Measurements from ENCODE around the gene MZB1. TPM values are rescaled to one million over a fixed set of nuclear protein-coding genes. Genes with fewer than 3 reads are reported as not detected.
"Not testable (repeated sequence)": the region's sequence is repeated elsewhere in the genome, so short reads cannot be mapped to it uniquely, and the experiment has no call there.

The MZB1 gene
- total RNA-seq, 1 donor from 2014 or later = 0.71 TPM

DNA sequence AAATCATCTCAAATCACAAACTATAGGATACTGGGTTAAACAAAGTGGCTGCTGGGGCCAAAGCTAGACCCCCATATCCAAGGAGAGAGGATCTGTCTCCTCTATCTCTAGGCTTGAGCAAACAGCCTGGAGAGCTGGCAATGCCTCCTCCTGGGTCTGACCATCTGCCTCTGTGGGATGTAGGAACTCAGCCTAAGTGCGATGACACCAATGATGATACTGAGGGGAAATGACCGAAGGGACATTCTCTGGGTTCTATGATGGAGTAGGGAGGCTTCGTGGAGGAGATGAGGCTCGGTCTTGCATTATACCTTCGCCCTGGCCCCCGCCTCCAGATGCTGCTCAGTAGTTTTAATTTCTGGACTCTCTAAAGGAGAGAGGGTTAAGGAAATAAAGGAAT, 23.4 kb upstream of the MZB1 start:
- intact Hi-C loops (cut with DNase I) = no loop called here
- no peak for ATAC-seq

DNA sequence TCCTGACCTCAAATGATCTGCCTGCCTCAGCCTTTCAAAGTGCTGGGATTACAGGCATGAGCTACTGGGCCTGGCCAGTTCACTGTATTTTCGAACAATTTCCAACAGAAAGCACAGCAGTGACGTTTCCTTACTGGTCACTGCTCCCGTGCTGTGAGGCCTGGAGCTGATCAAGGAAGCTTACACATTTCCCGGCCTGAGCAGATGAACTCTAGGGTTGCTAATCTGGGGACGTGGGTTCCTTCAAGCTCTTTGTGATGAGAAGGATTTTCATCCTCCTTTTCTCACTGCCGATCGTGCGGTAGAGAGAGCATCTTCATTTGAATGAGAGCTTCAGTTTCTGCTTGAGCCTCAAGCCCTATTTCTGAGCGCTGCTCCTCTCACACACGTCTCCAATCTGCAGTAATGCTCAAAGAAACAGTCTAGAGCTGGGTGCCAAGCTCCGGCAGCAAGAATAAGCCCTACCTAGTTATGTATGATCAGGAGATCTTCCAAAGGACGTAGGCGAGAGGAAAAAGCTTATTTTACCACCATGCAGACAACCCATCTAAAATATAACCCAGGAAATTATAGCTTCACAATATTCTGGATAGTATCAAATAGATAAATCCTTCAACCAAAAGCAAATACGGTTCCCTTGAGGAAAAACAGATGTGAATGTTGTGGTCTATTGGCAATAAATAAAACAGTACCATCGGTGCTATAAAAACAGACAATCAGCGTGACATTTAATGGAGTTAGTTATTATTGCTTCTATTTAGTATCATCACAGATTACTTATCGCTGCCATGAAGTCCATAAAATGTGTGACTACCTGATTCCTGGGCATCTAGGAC, 21.5 kb upstream of the MZB1 start:
- DNase-seq (ENCODE audit: low spot score) (no peak), ATAC-seq (no peak)
- intact Hi-C loops (cut with DNase I) = no loop called here

More for the DNA sequence above, 23.4 kb upstream of the MZB1 start:
- no peak for DNase-seq (ENCODE audit: low spot score)

GRCh38 chr5:139410121-139410992, 20.6 kb upstream of the MZB1 start:
- intact Hi-C loops (cut with DNase I) = no loop called here
- DNase-seq (ENCODE audit: low spot score) (no peak), ATAC-seq (no peak)

DNA sequence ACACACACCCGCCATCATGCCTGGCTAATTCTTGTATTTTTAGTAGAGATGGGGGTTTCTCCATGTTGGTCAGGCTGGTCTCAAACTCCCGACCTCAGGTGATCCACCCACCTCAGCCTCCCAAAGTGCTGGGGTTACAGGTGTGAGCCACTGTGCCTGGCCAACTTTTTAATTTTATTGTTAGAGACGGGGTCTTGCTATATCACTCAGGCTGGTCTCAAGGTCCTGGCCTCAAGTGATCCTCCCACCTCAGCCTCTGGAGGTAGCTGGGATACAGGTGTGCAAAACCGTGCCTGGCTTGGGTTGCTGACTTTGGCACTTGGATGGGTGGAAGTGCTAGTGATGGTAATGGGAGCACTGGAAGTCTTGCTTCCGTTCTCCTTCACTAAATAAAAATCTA, 19.4 kb upstream of the MZB1 start:
- DNase-seq (ENCODE audit: low spot score); intact Hi-C loops (cut with DNase I); ATAC-seq: not testable (repeated sequence)

DNA sequence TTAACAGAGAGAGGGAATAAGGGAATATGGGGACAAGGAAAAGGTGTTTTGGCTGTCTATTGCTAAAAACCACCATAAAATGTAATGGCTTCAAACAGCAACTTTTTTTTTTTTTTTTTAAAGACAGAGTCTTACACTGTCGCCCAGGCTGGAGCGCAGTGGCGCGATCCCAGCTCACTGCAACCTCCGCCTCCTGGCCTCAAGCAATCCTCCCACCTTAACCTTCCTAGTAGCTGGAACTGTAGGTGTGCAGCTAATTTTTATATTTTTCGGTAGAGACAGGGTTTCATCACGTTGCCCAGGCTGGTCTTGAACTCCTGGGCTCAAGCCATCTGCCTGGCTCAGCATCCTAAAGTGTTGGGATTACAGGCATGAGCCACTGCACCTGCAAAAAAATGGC, 18.5 kb upstream of the MZB1 start:
- no peak for ATAC-seq
- DNase-seq (ENCODE audit: low spot score) = no peak
- intact Hi-C loops (cut with DNase I) = no loop called here

DNA sequence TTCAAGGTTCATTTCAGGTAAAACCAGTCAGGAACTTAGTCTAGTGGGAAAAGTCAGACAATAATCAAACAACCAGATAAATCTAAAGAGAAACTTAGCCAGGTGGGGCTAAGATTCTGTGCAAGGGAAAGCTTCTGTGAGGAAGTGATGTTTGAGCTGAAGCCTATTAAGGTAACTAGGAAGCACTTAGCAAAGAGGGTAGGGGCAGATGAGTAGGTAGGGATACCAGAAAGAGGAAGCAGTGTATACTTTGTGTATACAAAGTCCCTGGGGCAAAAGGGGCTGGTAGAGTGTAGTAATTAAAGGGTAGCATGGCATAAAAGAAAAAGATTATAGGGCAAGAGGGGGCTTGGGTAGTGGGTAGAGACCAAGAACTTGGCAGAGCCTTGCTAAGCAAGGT, 17.8 kb upstream of the MZB1 start:
- intact Hi-C loops (cut with DNase I) = no loop called here
- ATAC-seq = no peak
- DNase-seq (ENCODE audit: low spot score) = no peak

DNA sequence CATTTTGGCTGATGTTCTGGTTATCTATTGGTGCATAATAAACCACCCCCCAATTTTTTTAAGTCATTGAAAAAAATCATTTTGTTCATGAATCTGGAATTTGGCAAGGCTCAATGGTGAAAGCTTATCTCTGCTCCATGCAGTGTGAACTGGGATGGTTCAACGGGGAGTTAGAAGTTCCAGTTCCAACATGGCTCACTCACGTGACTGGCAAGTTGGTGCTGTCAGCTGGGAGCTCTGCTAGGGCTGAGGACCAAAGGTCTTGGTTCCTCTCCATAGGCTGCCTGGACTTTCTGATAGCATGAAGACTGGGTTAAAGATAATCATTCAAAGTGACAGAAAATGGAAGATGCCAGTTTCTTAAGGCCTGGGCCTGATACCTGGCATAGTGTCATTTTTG, 17.2 kb upstream of the MZB1 start:
- DNase-seq (ENCODE audit: low spot score) (peak; percentile 0), ATAC-seq (no peak)
- intact Hi-C loops (cut with DNase I) = no loop called here

GRCh38 chr5:139404484-139404840, 14.7 kb upstream of the MZB1 start:
- no peak for DNase-seq (ENCODE audit: low spot score)
- ATAC-seq = no peak
- intact Hi-C loops (cut with DNase I) = no loop called here

DNA sequence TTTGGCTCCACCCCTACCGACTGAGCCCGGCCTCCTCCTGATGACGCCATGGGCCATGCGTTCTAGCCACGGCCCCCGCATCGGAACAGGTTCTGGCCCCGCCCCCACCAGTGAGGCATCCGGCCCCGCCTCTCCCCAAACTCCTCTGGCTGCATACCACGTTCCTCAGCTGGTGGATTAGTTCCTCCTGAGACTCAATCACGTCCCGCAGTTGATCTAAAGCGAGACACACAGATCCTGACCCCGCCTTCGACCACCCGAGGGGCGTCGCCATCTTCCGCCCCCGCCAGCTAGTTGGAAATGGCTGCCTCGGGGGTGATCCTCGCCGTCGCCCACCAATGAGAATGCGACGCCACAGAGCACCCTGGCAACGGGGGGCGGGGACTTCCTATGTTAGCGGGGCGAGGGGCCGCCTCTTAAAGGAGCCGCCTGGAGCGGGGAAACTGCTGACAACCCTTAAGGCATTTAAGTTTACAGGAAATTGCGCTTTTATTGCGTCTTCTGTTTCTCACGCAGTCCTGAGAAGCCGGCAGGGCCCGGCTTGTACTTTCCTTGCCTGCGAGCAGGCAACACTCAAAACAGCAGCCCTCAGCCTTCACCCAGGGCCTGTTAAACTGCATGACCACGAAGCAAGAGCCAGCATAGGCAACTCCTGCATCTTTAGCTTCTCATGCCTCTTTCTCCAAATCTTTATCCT, 14.2 kb upstream of the MZB1 start, which contains the start of gene SPATA24:
SPATA24 (minus strand) TSS at position 303 of the 697 bp plus-strand sequence; CDS start at position 274, 29 bp downstream.
- intact Hi-C loops (cut with DNase I) = no loop called here
- ATAC-seq = peak; percentile 98

GRCh38 chr5:139403418-139403786, 13.7 kb upstream of the MZB1 start:
- DNase-seq (ENCODE audit: low spot score) (no peak), ATAC-seq (no peak)
- intact Hi-C loops (cut with DNase I) = no loop called here

More for the DNA sequence above, 14.2 kb upstream of the MZB1 start, which contains the start of gene SPATA24:
- DNase-seq (ENCODE audit: low spot score) = peak; percentile 99

GRCh38 chr5:139402561-139403158, 12.9 kb upstream of the MZB1 start:
- no peak for ATAC-seq
- DNase-seq (ENCODE audit: low spot score) = no peak
- intact Hi-C loops (cut with DNase I) = no loop called here

GRCh38 chr5:139401546-139401945, 11.8 kb upstream of the MZB1 start:
- ATAC-seq (no peak), DNase-seq (ENCODE audit: low spot score) (no peak)
- intact Hi-C loops (cut with DNase I) = no loop called here

DNA sequence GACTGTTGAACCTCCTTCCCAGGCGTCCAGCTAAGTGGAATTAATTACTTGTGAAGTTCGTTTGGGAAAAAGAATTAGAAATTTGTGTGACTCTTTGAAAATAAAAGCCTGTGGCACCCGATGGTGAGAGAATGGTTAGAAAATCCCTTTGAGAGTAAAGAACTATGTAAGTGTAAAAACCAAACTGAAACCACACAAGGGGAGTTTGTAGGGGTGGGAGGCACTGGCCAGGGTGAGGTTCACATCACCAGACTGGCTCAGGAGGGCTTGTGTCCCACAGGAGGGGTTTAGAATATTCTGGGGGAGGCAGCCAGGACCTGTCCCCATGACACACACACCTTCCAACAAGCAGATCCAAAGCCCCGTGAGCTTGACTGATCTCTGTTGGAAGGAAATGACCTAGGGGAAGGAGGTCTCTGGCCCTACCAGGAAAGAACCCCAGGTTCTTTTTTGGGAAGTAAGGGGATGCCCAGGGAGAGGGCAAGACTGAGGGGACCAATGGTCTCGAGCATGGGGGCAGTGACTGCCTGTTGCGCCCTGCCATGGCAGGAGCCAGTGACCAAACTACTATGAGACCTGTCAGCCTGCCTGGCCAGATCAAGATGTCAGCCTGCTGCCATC, 9.9 kb upstream of the MZB1 start:
- DNase-seq (ENCODE audit: low spot score) (no peak), ATAC-seq (no peak)
- intact Hi-C loops (cut with DNase I) = no loop called here

DNA sequence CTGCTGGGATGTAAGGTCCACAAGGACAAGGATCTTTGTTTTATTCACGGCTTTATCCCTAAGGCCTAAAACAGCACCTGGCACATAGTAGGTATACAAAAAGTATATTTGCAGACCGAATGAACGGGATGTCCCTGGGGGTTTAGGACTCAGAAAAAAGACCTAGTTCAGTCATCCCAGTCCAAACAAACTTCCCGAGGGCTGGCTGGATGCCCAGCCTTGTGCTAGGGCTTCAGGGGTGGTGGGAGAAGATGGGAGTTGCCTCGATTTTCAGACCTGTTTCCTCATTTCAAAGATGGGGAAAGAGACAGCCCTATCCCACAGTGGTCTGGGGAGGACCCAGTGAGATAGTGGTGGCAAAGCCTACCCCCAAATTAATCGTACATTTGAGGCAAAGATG, 8.2 kb upstream of the MZB1 start:
- ATAC-seq (no peak), DNase-seq (ENCODE audit: low spot score) (no peak)
- intact Hi-C loops (cut with DNase I) = no loop called here

DNA sequence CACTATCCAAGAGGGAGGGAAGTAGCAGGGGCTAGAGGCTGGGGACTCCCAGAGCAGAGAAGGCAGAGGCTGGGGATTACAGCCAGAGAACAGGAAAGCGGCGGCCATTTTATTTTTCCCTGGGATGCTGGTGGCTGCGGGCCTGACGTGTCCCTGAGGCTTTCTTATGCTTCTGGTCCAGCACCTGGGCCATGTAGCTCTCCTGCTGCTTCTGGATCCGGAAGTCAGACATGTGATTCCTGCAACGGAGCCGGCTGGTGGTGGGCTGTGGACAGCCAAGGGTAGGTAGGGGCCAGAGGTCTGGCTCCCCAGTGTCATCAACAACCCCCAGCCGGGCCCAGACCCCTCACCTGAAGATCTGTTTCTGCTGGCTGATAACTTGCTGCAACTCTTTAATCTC, 7.0 kb upstream of the MZB1 start:
- intact Hi-C loops (cut with DNase I) = no loop called here
- ATAC-seq (no peak), DNase-seq (ENCODE audit: low spot score) (no peak)

GRCh38 chr5:139395844-139396640, 6.3 kb upstream of the MZB1 start:
- DNase-seq (ENCODE audit: low spot score) (no peak), ATAC-seq (no peak)
- intact Hi-C loops (cut with DNase I) = no loop called here

DNA sequence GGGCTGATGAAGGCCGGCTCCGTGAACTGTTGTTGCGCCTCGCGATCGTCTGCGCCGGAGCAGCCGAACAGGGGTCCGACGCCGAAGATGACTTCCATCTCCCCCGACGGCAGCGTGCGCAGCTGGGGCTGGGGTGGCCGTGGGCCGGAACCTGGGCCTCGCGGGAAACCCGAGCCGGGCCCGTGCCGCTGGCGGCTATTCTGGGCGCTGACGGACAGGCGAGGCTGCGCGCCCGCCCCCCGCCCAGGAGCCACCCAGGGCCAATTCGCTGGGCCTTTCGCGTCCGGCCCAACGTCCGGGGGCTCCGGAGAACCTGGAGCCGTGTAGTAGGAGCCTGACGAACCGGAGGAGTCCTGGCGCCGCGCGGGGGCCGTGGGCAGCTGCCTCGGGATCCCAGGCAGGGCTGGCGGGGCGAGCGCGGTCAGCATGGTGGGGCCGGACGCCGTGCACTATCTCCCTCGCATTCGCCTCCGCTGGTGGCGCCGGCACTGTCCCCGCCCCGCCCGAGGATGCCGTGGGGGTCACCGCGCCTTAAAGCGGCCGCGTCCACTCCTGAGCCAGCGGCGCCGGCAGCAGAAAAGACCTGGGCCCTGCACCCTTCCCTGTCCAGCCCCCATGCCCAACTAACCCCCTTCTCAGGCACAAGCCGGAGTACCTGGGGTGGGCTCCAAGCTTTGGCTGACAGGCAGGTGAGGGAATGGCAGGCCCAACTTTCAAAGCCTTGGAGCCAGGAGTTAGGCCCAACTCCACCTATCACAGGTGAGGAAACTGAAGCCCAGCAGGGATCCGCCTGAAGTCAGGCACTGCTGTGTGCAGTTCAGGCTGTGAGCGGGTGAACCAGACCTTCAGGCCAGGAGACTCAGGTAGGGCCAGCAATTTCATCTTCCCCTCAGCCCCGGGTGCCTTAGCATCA, 5.2 kb upstream of the MZB1 start, which contains the start of gene PROB1:
PROB1 (minus strand) TSS at position 451 of the 913 bp plus-strand sequence; CDS start at position 428, 23 bp downstream.
- intact Hi-C loops (cut with DNase I) = no loop called here
- DNase-seq (ENCODE audit: low spot score) (no peak), ATAC-seq (peak; percentile 39)

Measured in sciatic nerve (tissue), 2 donors.